Stimulated activated CD4-positive, alpha-beta T cell treated with anti-CD3 and anti-CD28 coated beads, Interleukin-1b, Interleukin-23, amount 100 ng/mL, for 1 hour (primary cell): ENCODE data around the gene SFN.
"Not testable (repeated sequence)": the region's sequence is repeated elsewhere in the genome, so short reads cannot be mapped to it uniquely, and the experiment has no call there.

Source experiments
- DNase-seq, 2 donors: peaks; one replicate each; pipeline ENCODE4 v3.0.0-alpha.2; 2020; ENCODE audit warnings: low read depth in 2 of 2

Gene SFN

GRCh38 chr1:26839339-26839722, 23.6 kb upstream of the SFN start:
- DNase-seq = no peak

- DNase-seq = no peak
Observed at GRCh38 chr1:26839779-26840178, 23.2 kb upstream of the SFN start.

DNA sequence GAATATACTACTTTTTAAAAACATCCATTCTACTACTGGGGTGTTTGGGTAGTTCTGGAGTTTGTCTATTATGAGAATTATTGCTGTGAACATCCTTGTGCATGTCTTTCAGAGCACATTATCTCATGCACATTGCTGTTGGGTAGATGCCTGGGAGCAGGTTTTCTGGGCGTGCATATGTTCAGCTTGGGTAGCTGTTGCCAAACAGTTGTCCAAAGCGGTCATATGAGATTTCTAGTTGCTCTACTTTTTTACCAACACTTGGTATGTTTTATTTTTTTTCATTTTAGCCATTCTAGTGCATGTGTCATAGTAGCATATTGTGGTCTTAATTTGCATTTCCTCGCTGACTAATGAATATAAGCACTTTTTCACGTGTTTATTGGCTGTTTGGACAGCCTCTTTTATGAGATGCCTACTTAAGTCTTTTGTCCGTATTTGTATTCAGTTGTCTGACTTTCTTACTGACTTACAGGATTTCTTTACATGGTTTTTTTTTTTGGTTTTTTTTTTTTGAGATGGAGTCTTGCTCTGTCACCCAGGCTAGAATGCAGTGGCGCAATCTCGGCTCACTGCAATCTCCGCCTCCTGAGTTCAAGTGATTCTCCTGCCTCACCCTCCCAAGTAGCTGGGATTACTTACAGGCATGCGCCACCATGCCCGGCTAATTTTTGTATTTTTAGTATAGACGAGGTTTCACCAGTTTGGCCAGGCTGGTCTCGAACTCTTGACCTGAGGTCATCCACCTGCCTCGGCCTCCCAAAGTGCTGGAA, 18.3 kb upstream of the SFN start:
- DNase-seq = no peak

- not testable (repeated sequence) for DNase-seq
Observed at GRCh38 chr1:26847826-26848225, 15.1 kb upstream of the SFN start.

DNA sequence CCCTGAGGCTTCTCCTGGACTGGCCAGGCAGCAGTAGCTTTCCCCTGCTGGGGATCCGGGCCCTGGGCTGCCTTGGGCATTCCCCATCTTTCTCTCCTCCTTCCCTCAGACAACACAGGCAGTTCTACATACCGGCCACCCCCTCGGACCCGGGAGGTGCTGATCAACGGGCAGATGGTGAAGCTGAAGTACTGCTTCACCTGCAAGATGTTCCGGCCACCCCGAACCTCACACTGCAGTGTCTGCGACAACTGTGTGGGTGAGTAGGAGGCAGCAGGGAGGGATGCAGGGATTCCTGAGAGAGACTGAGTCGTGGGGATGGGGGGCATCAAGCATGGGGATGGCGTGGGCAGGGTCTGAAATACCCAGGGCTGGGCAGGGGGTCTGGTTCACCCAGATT, 14.4 kb upstream of the SFN start:
- no peak for DNase-seq

DNA sequence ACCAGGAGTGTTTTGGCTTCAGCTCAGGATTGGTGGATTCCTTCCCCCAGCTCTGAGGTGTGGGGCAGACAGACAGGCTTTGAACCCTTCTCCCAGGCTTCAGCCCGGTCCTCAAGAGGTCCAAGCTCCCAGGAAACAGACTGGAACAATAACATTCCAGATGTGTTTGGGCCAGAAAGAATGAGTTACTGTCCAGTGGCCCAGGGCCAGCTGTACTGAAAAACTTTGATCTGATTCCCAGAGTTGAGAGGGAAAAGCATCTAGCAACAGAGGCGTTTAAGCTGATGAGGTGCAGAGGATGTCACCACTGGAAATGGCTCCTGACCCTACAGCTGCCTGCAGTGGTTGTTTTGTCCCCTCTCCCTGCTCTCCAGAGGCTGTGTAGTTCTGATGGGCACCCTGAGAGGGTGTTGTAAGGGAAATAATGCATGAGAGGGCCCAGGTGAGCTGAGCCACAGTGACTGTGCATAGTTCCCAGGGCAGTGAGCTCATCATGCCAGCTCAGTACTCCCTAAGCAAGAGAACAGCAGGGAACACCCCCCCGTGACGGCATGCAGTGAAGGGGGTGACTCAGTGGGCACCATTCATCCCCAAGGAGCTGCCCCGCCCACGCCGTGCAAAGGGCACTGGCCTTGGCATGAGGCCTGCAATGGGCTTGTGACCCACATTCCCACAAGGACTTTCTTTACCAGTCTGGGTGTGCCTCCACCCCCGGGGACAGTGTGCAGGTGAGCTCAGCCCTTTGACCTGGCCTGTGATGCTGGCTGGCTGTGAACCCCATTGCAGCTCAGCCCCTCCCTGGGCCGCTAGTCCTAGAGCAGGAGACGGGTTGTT, 13.8 kb upstream of the SFN start:
- no peak for DNase-seq

GRCh38 chr1:26851106-26851684, 11.8 kb upstream of the SFN start:
- DNase-seq = no peak

GRCh38 chr1:26852701-26853100, 10.2 kb upstream of the SFN start:
- DNase-seq = no peak

DNA sequence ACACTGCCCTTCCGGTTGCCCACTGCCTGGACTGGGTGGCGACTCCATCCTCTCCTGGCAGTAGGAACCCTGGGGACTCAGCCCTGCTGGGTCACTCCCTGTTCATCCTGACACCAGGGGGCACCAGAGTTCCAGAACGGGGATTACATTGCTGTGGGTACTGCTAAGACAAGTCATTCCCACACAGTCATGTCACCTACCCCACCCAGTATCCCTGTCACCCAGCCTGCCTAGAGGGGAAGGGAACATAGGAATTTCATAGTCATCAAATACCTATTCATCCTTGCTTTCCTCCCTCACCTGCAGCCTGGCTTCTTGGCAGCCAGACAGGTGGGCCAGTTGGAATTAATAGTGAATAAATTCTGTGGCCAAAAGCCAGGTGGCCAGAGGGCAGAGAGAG, 9.8 kb upstream of the SFN start:
- DNase-seq = peak; percentile 66 to 71

- DNase-seq = no peak
Observed at GRCh38 chr1:26853600-26853999, 9.3 kb upstream of the SFN start.

DNA sequence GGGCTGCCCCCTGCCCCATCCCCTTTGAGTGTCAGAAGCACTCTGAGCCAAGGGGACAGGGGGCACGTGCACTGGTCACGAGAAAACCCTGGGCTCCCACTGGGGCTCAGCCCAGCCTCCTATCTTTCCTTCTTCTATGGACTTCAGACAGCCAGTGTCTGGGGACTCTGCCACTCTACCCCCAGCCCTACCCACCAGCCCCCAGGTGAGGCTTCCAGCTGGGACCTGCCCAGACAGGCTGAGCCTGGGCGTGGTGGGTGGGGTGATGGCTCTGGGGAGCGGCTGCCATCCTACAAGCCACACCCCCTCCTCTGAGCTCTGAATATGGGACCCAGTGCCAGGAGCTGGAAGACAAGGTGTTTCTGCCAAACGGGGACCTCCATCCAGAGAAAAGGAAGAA, 8.0 kb upstream of the SFN start:
- DNase-seq = no peak

- no peak for DNase-seq
Observed at GRCh38 chr1:26855636-26856035, 7.3 kb upstream of the SFN start.

GRCh38 chr1:26856181-26856580, 6.8 kb upstream of the SFN start:
- DNase-seq = no peak

DNA sequence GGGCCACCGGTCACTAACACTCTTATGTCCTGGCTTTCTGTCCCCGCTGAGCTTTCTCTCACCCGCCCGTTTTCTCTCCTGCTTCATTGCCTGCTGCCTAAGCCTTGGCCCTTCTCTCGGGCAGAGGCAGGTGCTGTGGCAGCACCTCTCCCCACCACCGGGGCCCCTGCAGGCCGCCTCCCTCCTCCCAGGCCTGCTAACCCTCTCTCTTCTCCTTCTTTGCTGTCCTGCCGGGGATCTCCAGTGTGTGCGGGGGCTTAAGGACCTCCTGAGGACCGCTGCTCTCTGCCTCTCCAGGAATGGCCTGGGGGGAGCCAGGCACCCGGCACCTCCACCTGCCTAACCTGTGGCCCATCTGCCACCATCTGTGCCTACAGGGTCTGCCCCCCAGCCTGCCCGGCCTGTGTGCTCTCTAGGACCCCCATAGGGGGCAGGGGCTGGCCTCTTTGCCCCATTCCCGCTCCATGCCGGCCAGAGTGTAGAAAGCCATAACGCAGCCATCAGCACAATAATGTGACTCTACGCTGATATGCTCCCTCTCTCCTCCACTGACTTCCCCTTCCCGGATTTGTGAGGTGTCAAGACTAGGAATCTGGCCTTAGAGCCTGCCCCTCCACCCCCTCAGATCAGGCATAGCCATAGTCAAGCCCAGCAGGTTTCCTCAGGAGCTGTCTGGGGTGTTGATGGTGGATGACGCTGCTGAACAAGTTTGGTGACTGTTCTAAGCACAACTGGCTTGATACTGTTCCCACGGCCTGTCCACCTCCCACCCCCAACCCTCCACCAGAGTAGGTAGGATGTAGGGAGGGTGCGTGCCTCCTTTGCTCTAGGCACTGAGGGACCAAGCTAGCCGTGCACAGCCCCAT, 6.1 kb upstream of the SFN start:
- no peak for DNase-seq

GRCh38 chr1:26857473-26858060, 5.4 kb upstream of the SFN start:
- no peak for DNase-seq

GRCh38 chr1:26858160-26858559, 4.8 kb upstream of the SFN start:
- DNase-seq = no peak

DNA sequence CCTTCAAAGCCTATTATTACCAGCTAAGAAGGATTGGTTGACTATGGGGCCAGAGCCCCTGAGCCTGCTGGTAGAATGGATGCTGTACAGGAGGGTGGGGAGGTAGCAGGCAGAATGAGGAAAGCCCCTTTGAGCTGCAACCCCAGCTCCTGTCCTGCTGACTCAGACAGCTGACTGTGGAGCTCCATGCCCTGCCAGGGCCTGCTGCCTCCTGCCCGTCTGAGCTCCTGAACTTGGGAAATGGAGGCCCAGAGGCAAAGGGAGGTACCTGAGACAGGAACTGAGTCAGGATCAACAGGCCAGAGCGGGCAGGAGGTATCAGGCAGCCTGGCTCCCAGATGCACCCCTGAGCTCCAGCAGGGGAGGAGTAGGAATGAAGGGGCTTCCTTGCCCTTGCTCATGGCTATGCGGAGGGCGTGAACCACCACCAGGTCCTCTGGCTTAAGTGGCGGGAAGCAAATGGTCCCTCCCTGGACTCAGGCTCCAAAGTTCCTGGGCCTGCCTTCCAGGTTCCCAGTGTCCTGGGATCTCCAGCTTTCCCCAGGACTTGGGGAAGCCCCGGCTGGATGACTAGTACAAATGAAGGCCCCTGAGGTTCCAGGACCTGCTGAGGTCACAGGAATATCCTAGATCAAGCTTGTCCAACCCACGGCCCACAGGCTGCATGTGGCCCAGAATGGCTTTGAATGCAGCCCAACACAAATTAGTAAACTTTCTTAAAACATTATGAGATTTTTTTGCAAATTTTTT, 3.9 kb upstream of the SFN start:
- DNase-seq = no peak

DNA sequence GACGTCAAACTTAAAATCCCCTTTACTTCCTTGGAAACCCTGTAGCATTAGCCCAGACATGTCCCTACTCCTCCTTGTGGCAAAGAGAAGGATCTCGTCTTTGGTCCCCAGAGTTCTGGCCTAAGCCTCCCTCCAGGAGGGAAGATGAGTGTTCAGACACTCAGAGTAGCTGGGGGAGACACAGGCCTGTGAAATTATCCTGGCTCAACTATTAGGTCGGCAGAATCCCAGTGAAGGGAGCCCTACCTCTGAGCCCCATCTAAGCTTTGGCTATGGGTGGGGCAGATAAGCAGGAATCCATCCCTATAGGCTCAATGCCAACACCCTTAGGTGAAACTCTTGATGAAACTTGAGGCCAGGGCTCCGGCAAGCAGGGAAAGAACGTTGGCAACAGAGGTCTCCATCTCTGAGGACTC, 1.7 kb upstream of the SFN start:
- no peak for DNase-seq

GRCh38 chr1:26861889-26862378, 1.0 kb upstream of the SFN start:
- no peak for DNase-seq

GRCh38 chr1:26863685-26864077, 732 bp downstream of the SFN start:
- DNase-seq = no peak
